NCI-H187 treated with DMSO at 0.1 percent for 48 hours (cell line): ENCODE data around the gene CNTD1.

ENCODE experiments used
- DNase-seq: peaks from one replicate; lab custom pipeline; 2025; lab: John Stamatoyannopoulos, UW

Gene CNTD1

DNA sequence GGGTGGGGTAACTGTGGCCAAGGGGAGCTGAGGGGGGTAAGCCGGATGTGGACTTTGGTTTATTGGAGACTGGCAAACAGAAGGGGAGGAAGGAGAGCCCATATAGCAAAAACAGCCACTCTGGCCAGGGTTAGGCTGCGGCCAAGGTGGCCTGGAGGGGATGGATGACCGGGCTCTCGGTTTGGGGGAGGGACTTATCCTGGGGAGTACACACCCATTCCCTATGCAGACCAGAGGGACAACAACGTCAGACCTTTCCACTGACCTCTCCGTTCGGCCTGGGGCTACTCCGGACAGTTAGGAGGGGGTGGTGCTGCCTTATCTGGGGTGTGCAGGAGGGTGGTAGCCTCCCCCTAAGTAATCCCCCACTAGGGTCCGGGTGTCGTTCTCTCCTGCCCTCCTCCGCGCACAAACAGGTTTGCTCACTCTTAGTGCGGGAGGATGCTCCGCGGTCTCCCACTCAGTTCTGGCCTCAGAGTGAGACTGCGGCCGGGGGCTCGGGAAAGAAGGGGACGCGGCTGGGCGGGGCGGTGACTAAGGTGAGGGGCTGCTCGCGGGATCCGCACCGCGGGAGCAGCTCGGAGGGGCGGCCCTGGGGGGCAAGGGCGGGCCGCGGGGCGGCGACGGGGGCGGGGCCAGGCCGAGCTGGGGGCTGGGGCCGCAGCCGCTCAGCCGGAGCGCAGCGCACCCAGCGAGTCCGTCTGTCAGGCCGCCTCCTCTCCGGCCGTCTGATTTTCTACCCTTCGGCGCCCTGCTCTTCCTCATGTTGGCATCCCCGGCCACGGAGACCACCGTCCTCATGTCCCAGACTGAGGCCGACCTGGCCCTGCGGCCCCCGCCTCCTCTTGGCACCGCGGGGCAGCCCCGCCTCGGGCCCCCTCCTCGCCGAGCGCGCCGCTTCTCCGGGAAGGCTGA is 18.5 kb upstream of the CNTD1 start, which contains the start of gene WNK4:
Gene WNK4 (plus strand): TSS at position 675 of the 915 bp plus-strand sequence. CDS start 89 bp downstream, at position 764.
- DNase-seq, result no peak

DNA sequence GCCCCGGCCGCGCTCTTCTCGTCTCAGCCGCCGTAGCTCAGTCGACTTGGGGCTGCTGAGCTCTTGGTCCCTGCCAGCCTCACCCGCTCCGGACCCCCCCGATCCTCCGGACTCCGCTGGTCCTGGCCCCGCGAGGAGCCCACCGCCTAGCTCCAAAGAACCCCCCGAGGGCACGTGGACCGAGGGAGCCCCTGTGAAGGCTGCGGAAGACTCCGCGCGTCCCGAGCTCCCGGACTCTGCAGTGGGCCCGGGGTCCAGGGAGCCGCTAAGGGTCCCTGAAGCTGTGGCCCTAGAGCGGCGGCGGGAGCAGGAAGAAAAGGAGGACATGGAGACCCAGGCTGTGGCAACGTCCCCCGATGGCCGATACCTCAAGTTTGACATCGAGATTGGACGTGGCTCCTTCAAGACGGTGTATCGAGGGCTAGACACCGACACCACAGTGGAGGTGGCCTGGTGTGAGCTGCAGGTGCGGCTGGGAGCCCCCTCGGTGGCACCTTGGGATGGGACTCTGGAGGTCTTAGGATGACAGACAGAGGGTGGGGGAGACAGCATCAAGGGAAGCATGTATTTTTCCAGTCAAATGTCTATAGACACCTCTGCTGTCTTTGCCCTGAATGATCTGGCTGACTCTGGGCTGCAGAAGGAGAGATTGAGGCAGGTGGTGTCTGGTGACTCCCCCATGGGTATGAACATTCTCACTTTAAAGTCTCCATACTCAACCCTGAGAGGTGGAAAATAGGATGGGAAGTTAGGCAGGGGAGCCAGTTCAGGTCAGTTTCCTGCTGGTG is 17.6 kb upstream of the CNTD1 start:
- no peak for DNase-seq

DNA sequence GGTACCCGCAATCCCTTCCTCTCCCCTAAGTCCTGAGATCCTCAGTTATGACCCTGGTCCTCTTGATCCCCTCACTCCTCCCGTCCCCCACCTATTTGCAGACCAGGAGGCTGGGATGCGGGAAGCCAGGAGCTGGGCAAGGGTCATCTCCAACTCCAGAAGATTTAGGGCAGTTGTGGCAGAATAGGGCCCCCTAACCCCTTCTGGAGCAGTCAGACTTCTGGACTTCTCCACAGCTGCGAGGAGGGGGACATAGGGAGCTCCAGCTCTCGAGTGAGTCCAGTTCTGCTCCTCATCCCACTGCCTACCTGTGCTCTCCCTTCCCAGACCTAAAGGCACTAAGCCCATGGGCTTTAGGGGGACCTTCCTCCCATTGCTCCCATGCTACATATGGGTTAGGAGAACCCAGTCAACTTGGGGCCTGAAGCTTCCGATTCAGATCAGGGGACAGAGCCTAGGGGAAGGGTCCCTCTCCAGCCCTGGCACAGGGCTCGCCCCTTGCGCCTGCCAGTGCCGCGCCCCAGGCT is 17.0 kb upstream of the CNTD1 start:
- DNase-seq, result no peak

DNA sequence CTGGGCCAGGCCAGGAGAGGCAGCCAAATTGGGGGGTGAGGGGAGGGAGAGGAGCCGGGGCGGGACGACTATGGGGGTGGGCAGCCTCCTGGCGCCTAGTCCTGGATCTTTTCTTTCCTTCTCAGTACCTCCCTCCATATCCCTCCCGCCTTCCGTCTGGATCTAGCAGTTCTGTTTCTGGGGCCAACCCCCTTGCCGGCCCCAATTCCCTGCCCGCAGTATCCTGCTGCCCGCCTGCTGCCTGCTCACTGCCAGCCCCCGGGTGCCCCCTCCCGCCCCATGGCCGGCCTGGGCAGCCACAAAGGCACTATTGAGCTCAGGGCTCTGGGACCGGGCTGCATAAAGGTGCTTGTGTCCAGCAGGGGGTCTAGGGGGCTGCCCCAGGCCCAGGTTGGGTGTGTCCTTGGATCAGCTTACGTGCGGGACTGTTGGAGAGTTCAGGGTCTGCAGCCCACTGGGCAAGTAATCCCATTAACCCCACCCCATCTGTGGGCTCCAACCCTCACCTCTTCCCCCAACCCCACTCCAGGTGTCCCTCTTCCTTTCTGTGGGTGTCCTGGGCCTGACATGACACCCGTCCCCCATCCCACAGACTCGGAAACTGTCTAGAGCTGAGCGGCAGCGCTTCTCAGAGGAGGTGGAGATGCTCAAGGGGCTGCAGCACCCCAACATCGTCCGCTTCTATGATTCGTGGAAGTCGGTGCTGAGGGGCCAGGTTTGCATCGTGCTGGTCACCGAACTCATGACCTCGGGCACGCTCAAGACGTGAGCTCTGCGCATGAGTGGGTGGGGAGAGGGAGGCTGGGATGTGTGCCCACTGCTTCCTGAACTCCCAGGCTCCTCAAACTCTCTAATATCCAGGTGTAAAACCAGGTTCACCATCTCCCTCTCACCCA is 16.2 kb upstream of the CNTD1 start:
- no peak for DNase-seq

DNA sequence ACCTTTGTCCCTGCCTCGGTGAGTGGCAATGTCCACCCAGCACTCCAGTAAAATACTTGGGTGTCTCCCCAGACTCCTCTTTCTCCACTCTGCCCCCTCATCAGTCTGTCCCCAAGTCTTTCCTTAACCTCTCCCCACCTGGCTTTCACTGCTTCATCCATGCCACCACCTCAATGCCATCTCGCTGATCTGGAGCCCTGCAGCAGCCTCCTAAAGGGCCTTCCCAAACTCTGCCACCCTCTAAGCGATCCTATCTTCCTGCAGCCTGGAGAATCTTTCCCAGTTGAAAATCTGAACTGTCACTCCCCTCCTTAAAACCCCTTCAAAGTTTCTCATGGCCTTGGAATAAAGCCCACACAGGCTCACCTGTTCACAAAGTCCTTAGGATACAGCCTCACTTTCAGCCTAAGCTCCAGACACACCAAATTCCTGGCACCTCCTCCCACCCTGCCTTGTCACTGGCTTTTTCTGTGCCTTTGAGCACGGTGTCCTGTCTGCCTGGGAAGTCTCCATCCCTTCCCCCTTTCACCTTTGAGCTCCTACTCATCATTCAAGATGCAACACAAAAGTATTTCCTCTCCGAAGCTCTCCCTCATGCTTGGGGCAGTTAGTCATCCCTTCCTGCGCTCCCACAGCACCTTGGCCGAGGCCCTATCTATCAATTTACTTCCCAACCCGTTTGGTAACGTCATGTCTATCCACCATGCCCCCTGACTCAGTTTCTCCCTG is 15.4 kb upstream of the CNTD1 start:
- no peak for DNase-seq

DNA sequence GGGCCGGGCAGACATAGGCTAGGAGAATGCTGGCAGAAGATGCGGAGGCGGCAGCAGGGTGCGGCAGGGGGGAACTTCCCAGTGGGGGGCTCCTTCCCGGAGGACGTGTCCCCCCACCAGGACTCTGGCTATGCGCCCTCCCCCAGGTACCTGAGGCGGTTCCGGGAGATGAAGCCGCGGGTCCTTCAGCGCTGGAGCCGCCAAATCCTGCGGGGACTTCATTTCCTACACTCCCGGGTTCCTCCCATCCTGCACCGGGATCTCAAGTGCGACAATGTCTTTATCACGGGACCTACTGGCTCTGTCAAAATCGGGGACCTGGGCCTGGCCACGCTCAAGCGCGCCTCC is 14.9 kb upstream of the CNTD1 start:
- no peak for DNase-seq

DNA sequence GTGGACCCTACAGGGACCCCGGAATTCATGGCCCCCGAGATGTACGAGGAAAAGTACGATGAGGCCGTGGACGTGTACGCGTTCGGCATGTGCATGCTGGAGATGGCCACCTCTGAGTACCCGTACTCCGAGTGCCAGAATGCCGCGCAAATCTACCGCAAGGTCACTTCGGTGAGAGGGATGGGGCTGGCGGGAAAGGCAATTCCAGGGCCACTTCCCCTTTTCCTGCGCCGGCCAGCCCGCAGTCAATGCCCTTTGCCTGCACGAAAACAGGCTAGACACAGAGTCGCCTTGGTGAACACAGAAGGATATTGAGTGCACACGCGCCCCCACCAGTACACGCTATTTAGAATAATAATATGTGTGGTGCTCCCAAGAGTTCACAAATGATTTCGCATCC is 14.3 kb upstream of the CNTD1 start:
- no peak for DNase-seq

DNA sequence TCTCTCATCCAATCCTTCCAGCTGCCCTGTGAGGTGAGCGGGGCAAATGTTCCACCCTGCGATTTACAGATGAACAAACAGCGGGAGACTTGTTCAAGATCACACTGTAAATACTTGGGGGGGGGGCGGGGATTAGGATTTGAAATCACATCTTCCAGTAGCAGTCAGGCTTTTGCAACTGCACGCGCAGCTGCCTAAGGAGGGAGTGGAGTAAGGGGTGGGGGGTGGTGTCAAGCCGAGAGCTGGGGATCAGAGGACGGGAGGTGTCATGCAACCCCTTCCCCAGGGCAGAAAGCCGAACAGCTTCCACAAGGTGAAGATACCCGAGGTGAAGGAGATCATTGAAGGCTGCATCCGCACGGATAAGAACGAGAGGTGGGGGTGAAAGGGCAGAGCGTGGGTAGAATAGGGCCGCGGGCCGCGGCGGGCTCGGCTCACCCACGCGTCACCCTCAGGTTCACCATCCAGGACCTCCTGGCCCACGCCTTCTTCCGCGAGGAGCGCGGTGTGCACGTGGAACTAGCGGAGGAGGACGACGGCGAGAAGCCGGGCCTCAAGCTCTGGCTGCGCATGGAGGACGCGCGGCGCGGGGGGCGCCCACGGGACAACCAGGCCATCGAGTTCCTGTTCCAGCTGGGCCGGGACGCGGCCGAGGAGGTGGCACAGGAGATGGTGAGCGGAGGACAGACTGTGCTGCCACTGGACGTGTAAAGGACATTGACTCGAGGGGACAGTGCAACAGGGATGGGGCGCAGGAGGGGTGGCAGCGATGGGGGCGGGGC is 13.7 kb upstream of the CNTD1 start:
- DNase-seq, result no peak

DNA sequence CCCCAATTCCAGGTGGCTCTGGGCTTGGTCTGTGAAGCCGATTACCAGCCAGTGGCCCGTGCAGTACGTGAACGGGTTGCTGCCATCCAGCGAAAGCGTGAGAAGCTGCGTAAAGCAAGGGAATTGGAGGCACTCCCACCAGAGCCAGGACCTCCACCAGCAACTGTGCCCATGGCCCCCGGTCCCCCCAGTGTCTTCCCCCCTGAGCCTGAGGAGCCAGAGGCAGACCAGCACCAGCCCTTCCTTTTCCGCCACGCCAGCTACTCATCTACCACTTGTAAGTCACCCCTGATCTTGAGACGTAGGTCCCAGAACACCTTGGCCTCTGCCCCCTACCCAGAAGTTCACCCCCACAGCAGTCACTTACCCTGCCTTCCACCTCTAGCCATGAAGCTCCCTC is 11.4 kb upstream of the CNTD1 start:
- no peak for DNase-seq

DNA sequence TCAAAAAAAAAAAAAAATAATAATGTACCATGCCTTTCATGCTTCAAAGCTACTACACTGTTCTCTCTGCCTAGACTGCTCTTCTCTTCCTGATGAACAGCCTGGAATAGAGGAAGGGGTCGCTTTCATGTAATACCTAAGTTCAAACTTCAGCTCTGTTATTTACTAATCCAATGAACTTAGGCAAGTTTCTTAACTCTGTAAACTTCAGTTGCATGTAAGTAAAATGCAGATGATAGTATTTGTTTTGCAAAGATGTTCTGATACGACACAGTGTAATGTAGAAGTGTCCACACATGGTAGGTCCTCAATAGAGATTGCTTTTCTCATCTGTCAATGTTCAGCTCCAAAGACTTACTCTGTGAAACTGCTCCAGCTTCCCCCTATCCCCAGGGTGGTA is 6.7 kb upstream of the CNTD1 start:
- DNase-seq, result no peak

DNA sequence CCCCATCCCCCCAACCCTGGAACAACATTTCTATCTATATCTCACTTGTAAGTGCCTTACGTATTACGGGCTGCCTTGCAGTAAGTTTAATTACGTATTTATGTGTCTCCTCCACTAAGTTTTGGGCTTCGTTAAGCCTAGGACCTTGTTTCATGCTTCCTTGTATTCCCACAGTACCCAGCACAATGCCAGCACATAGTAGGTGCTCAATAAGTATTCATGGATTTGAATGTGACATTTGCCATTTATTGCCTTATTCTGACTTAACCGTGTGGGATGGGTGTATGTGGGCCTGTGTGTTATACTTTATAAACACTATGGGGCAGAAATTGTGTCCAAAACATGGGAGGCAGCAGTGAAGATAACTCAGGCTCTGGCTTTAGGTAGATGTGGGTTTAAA is 6.1 kb upstream of the CNTD1 start:
- no peak for DNase-seq

DNA sequence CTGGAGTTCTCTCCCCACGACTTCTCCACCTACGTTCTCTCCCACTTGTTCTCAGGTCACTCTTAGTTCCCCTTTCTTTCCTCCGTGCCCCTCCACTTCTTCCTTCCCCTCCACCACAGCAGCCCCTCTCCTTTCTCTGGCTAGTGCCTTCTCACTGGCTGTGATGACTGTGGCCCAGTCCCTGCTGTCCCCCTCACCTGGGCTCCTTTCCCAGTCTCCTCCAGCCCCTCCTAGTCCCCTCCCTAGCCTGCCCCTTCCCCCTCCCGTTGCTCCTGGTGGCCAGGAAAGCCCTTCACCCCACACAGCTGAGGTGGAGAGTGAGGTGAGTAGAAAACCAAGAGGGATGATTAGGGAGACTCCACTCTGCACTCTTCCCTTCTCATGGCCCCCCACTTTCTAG is 3.6 kb upstream of the CNTD1 start:
- DNase-seq, result no peak

DNA sequence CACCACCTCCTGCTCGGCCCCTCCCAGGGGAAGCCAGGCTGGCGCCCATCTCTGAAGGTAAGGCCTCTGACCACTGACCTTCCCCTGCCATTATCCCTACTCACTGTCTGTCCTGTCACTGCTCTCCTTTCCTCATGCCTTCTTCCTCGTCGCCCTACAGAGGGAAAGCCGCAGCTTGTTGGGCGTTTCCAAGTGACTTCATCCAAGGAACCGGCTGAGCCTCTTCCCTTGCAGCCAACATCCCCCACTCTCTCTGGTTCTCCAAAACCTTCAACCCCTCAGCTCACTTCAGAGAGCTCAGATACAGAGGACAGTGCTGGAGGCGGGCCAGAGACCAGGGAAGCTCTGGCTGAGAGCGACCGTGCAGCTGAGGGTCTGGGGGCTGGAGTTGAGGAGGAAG is 3.2 kb upstream of the CNTD1 start:
- DNase-seq, result no peak

DNA sequence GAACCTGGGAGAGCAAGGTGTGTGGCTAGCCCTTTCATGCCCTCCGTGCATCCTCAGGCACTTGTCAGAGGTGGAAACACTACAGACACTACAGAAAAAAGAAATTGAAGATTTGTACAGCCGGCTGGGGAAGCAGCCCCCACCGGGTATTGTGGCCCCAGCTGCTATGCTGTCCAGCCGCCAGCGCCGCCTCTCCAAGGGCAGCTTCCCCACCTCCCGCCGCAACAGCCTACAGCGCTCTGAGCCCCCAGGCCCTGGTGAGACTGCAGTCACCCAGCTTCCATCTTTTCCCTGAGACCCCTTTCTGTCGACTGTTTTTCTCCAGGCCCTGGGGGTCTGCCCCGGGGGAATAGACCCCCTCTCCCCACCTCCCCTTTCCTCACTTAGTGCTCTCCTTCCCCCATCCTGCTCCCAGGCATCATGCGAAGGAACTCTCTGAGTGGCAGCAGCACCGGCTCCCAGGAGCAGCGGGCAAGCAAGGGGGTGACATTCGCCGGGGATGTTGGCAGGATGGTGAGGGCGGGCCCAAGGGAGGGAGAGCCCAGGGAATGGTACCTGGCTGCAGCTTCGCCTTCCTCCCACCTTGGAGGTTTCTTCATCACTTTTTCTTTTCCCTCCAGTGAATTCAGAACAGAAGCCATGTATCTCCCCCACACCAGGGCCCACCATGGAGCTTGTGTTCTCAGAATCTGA is 2.4 kb upstream of the CNTD1 start:
- DNase-seq, result no peak

DNA sequence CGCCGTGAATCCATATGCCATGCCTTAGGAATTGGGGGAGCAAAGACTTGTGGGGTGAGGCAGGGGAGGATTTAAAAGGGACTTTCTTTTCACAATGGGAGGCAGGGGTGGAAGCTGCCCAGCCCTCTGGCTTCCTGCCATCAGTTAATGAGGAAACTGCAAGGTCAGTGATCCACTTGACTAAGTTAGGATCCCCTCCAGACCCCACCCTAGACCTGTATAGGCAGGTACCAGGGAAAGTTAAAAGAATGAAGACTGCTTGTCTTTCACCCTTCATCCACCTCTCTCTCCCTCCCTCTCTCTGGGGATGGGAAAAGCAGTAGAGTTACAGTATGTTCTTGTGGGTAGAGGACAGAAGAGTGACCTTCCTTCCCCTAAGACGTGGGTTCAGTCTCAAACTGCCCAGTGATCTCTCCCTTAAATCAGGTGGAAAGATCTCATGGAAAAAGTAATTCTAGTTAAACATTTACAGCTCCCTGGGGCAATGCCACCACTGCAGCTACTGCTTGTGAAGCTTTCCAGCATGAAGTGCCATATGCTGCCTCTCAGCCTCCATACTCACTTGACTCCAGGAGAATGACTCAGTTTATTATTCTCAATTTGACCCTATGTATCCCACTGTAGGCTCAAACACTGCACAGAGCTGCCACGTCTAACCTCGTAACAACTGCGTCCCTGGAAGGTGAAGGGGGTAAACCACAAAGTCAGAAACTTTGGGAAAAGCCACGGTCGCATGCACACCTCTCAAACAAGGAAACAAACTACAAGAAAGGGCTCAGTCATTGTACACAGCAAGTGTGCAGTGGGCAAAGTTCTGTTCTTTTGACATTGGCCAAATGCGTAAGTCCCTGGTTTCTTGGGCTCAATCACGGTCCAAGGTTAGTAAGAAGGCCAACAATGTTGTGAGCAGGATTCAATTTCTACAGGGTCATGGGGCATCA is 1.3 kb upstream of the CNTD1 start:
- DNase-seq, result no peak

DNA sequence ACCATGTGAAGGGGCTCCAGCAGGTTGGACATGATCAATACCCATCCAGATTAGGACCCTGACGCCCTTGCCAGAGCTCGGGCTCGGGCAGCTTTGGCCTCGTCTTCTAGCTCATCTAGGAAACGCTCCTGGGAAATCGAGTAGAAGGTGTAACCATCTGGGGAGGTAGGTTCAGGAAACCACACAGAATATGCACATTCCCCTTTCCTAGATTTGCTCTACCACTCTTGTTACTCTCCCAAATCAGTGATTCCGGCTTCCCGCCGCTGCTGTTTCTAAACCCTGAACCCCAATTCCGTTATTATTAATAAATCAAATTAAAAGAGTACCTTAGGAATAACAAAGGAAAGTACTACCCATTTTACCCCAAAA is 664 bp upstream of the CNTD1 start:
- DNase-seq, result no peak

DNA sequence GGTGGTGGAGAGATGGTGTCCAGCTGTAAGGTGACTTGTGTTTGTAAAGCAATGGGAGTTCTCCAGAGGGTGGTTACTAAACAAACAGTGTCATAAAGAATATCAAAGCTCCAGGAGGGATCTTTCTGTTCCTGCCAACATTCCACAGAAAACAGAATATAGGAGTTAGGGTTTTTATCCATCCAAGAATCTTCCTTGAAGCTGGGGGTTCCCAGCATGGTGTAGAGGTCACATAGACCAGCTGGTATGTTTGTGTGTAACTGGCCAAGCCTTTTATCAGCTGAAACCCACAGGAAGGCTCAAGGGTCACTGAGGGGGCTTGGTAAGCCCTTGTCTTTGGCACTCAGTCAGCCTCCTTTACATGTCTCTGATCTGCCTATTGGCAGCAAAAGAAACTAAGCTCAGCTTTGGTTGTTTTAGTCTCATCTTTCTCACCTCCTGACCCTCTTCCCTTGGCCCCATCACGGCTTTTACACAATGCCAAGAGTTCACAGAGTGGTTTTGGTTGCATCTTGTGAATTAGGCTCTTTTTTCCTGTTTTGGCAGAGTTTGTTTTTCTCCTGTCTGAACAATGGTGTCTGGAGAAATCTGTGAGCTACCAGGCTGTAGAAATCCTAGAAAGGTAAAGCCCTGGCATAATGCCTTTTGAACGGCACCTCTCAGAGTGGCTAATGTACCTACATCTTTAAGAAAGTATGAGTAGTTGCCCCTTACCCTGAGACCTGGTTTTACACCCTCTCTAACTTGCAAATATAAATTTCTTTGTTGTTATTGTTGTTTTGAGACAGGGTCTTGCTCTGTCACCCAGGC is 4.6 kb downstream of the CNTD1 start:
- no peak for DNase-seq

DNA sequence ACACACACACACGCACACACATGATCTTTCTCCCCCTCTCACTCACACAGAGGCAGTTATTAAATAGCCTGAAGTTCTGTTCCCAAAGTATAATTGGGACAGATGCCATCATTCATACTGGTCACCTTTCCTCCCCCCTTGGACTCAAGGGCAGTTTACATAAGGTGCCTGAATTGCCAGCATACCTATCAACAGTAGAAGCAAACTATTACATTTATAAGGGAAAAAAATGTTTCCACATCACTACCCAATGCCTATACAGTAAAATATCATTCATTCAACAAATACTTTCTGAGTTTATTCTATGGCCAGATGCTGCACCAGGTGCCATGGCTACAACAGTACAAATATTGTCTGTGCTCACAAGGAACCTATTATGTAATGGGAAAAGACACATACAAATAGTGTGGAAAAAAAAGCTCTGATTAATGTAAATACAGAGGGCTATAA is 6.3 kb downstream of the CNTD1 start:
- DNase-seq, result no peak
